H1 (cell line): Measurements from ENCODE around the gene STAMBPL1.

Experiments
- CTCF ChIP-seq, 3 experiments: IDR thresholded peaks; 1 replicate in 2 of 3; 2 replicates in 1 of 3; pipeline versions ENCODE4 v1.5.1 to v1.6.1; 2011; ENCODE audit warnings: low read length in 3 of 3, mild to moderate bottlenecking in 3 of 3, inconsistent platforms in 2 of 3, low read depth in 1 of 3, moderate library complexity in 1 of 3; ENCODE audit not compliant: insufficient read depth in 1 of 3; ENCODE audit errors: control extremely low read depth in 1 of 3
- EP300 ChIP-seq, 2 experiments: IDR thresholded peaks; 1 replicate in 1 of 2; 2 replicates in 1 of 2; pipeline ENCODE4 v1.6.1; 2011 to 2012; ENCODE audit warnings: low read depth in 2 of 2, low read length in 2 of 2, mild to moderate bottlenecking in 2 of 2, borderline replicate concordance in 1 of 2, inconsistent platforms in 1 of 2, moderate library complexity in 1 of 2
- EZH2 ChIP-seq: fragments of 200-600 bp; sonication (generic); IDR thresholded peaks from 2 replicates; pipeline ENCODE4 v1.7.1; 2012; ENCODE audit warnings: low read depth, mild to moderate bottlenecking, moderate library complexity, low read length, inconsistent platforms; ENCODE audit not compliant: severe bottlenecking
- POLR2A ChIP-seq, 2 experiments: IDR thresholded peaks; 1 replicate in 1 of 2; 2 replicates in 1 of 2; pipeline ENCODE4 v1.6.1; 2011; ENCODE audit warnings: low read depth in 2 of 2, low read length in 2 of 2, mild to moderate bottlenecking in 2 of 2; ENCODE audit errors: control extremely low read depth in 1 of 2
- SIX5 ChIP-seq: IDR thresholded peaks from 2 replicates; pipeline ENCODE4 v1.6.1; 2011; ENCODE audit warnings: mild to moderate bottlenecking, low read depth, low read length

GRCh38 chr10:88895250-88895649, 15.2 kb downstream of the STAMBPL1 start:
- TF ChIP-seq EP300 (IDR thresholded peaks at IDR 0.05; ENCODE audit: borderline replicate concordance in 1 of 2, low read depth in 2 of 2, low read length in 2 of 2) (no peak), CTCF (IDR thresholded peaks at IDR 0.05; ENCODE audit: control extremely low read depth in 1 of 3, insufficient read depth in 1 of 3, low read depth in 1 of 3, low read length in 3 of 3) (no peak), POLR2A (IDR thresholded peaks at IDR 0.05; ENCODE audit: control extremely low read depth in 1 of 2, low read depth in 2 of 2, low read length in 2 of 2) (no peak), SIX5 (no peak), EZH2 (no peak)
